Cardiac muscle cell (in vitro differentiated cells and primary cell): ENCODE measurements around the gene DAB1. TPM values are rescaled to one million over a fixed set of nuclear protein-coding genes. Genes with fewer than 3 reads are reported as not detected.
A peak's percentile ranks its signal among the peaks of the same experiment; 100 is the strongest.

Source experiments
- DNase-seq, 2 donors: peaks; one replicate each; pipeline versions ENCODE4 v3.0.0 to v3.0.0-alpha.2; 2010 to 2017; ENCODE audit warnings: low read depth in 1 of 2, low spot score in 1 of 2
- H3K27ac ChIP-seq: fragments of 200-600 bp; sonication (generic); 2 replicates; pipeline ENCODE4 v1.5.1; 2016
- H3K27me3 ChIP-seq: fragments of 200-600 bp; sonication (generic); 2 replicates; pipeline ENCODE4 v1.6.0; 2016; ENCODE audit warnings: control low read depth
- H3K36me3 ChIP-seq: fragments of 200-600 bp; sonication (generic); 2 replicates; pipeline ENCODE4 v1.5.1; 2016; ENCODE audit warnings: control low read depth
- H3K4me1 ChIP-seq: fragments of 200-600 bp; sonication (generic); 2 replicates; pipeline ENCODE4 v1.8.1; 2017; ENCODE audit warnings: low read depth, mild to moderate bottlenecking, mixed run types
- H3K4me3 ChIP-seq: fragments of 200-600 bp; sonication (generic); 2 replicates; pipeline ENCODE4 v1.5.1; 2016; ENCODE audit warnings: mild to moderate bottlenecking
- H3K9me3 ChIP-seq: fragments of 200-600 bp; sonication (generic); 2 replicates; pipeline ENCODE4 v1.5.1; 2017; ENCODE audit warnings: low read depth, mild to moderate bottlenecking, control low read depth
- polyA plus RNA-seq: library from polyadenylated mRNA; unstranded; fragments of >200 nt; fragmentation: Nextera tagmentation; extraction: Ambion mirVana; gene quantifications from 2 replicates; pipeline ENCODE4 v1.2.1, GENCODE V29; 2016
- total RNA-seq: library from RNA; depleted of rRNA; stranded (reverse); fragments of >200 nt; gene quantifications from 2 replicates; pipeline ENCODE4 v1.2.3, GENCODE V29; 2016
- TF ChIP-seq, protein P1 (sequence below): IDR thresholded peaks from 2 replicates; pipeline ENCODE4 v1.5.1; 2012; ENCODE audit warnings: low read depth, mild to moderate bottlenecking, low read length

The DAB1 gene
- total and polyA plus RNA-seq, 2 experiments from 2014 or later = 24.1 to 26.6 TPM

DNA sequence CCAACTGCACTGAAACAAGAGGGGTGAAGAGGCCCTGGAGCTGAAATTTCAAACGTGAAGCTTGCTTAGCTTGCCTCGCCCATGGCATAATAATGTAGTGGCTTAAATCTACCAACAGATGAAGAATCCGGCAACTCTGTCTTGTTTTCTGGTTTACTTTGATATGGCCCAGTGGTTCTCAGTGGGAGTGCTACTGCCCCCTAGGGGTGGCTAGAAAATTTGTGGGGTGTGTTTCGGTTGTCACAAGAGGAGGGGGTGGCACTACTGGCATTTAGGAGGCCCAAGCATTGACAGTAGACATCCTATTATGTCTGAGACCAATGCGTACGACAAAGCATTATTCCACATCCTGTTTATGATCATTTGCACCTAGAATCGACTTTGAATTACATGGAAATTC is 406.1 kb downstream of the DAB1 start:
- H3K36me3 ChIP-seq = peaks cover 3% of the 10 kb centered on the region

DNA sequence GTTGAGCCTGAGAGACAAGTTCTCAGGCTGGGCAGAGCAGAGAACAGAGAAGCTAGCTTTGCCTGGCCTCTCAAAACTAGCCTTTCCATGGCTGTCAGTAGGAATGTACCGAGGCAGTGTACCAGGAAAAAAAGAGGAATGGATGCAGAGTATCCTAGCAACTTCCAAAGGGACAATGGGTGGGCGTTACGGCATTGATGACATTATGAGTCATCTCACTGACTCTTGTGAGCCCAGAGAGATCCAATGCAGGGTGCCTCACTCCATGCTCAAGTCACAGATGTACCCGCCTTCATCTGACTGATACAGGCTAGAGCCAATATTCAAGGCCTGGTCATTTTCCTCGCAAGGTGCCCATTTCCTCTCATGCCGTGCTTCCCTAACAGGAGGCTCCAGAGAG is 406.7 kb downstream of the DAB1 start:
- H3K4me3 ChIP-seq = no peak overlapping the region
- H3K4me1 ChIP-seq = peaks cover 28% of the 10 kb centered on the region
- no peaks in the 10 kb centered on the region for H3K9me3 ChIP-seq
- TF ChIP-seq, protein P1, sequence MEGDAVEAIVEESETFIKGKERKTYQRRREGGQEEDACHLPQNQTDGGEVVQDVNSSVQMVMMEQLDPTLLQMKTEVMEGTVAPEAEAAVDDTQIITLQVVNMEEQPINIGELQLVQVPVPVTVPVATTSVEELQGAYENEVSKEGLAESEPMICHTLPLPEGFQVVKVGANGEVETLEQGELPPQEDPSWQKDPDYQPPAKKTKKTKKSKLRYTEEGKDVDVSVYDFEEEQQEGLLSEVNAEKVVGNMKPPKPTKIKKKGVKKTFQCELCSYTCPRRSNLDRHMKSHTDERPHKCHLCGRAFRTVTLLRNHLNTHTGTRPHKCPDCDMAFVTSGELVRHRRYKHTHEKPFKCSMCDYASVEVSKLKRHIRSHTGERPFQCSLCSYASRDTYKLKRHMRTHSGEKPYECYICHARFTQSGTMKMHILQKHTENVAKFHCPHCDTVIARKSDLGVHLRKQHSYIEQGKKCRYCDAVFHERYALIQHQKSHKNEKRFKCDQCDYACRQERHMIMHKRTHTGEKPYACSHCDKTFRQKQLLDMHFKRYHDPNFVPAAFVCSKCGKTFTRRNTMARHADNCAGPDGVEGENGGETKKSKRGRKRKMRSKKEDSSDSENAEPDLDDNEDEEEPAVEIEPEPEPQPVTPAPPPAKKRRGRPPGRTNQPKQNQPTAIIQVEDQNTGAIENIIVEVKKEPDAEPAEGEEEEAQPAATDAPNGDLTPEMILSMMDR = no peak
- no peaks in the 10 kb centered on the region for H3K27me3 ChIP-seq
- no peak overlapping the region for H3K27ac ChIP-seq
- peaks cover 3% of the 10 kb centered on the region for H3K36me3 ChIP-seq
- no peak for DNase-seq

More for the DNA sequence above, 406.1 kb downstream of the DAB1 start:
- H3K9me3 ChIP-seq = no peaks in the 10 kb centered on the region
- no peak overlapping the region for H3K27ac ChIP-seq
- no peak overlapping the region for H3K4me3 ChIP-seq
- peaks cover 23% of the 10 kb centered on the region for H3K4me1 ChIP-seq
- TF ChIP-seq, protein P1 = peak; percentile 40
- peak in 1 of 2 donors; percentile 13 for DNase-seq
- H3K27me3 ChIP-seq = no peaks in the 10 kb centered on the region

DNA sequence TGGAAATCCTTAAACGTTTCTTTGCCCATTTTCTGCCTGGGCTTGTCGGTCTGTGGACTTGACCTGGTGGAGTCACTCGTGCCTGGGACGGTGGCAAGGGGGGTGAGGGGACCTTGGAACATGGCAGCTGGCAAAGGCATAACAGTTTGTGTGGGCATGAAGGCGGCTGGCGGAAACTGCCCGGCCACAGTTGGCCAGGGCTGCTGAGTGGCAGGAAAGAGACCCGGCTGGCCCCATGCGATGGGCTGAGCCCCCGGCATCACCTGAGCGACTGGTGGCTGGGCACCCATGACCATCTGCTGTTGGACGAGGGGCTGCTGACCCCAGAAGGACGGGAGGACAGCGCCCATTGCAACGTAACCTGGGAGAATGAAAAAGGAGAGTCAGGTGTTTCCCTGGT is 408.8 kb downstream of the DAB1 start:
- H3K4me3 ChIP-seq = no peak overlapping the region
- TF ChIP-seq, protein P1 = no peak

DNA sequence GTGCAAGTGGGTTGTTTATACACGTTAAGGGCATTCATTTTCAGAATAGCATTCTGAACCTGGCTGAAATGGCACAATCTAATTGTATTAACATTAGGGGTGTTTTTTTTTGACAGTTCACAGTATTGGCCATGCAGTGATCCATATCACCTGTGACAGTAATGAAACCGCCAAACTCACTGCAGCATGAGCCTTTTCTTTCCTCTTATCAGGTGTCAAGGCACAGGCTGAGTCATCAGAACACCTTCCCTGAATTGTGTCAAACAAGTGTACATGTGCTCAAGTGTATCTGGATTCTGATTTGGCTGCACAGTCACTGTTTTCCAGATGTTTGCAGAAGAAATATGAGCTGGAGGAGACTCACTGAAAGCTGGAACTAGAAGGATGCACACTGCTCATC is 410.3 kb downstream of the DAB1 start:
- TF ChIP-seq, protein P1 = no peak
- DNase-seq = no peak
- Histone ChIP-seq H3K9me3 (no peaks in the 10 kb centered on the region), H3K36me3 (peaks cover 10% of the 10 kb centered on the region), H3K4me3 (no peak overlapping the region), H3K4me1 (peaks cover 45% of the 10 kb centered on the region), H3K27ac (peak overlapping the region; percentile 2), H3K27me3 (no peaks in the 10 kb centered on the region)

More for the DNA sequence above, 408.8 kb downstream of the DAB1 start:
- H3K36me3 ChIP-seq = peaks cover 3% of the 10 kb centered on the region
- H3K9me3 ChIP-seq = no peaks in the 10 kb centered on the region
- H3K27ac ChIP-seq = no peak overlapping the region
- DNase-seq = no peak
- peaks cover 49% of the 10 kb centered on the region for H3K4me1 ChIP-seq
- H3K27me3 ChIP-seq = no peaks in the 10 kb centered on the region

DNA sequence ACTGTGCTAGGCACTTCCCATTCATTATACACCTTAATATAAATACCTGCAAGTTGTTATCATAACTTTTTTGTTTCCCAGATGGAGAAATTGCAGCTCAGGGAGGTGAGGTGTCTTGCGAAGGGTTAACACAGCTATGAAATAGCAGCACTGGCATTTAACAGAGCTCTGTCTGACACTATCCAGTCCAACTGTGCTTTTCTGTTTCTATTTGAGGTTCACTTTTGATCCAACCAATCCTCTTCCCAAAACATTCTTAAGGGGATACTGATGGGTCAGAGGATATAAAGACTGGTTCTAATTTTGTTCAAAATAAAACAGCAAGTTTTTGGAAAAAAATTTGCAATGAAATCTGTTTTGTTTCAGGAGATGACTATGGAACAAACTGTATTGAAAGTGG is 411.5 kb downstream of the DAB1 start:
- Histone ChIP-seq H3K4me3 (no peak overlapping the region), H3K4me1 (peaks cover 52% of the 10 kb centered on the region), H3K27me3 (no peaks in the 10 kb centered on the region), H3K36me3 (peaks cover 7% of the 10 kb centered on the region), H3K27ac (peak overlapping the region; percentile 33), H3K9me3 (no peaks in the 10 kb centered on the region)
- DNase-seq = peak in 1 of 2 donors; percentile 66
- TF ChIP-seq, protein P1 = no peak

DNA sequence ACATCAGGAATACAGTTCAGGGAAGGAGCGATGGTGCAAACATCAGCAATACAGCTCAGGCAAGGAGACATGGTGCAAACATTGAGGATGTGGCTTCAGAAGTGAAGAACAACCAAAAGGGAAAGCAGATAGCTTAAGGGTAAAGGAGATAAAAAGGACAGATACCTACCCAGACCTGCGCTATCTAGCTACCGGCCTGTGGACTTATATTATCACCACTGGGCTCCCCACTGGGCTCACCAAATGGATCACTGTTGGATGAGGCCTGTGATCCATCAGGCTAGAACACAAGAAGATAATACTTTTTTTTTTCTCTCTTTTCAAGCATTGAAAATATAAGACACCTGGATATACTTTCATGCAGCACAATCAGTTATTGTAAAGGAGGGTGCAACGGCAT is 413.3 kb downstream of the DAB1 start:
- H3K4me3 ChIP-seq = no peak overlapping the region
- no peak for DNase-seq
- H3K27ac ChIP-seq = no peak overlapping the region
- TF ChIP-seq, protein P1 = no peak
- peaks cover 52% of the 10 kb centered on the region for H3K4me1 ChIP-seq
- no peaks in the 10 kb centered on the region for H3K9me3 ChIP-seq
- H3K27me3 ChIP-seq = no peaks in the 10 kb centered on the region
- H3K36me3 ChIP-seq = peaks cover 7% of the 10 kb centered on the region
